ENCODE data around the gene HIVEP1. TPM values are rescaled to one million over a fixed set of nuclear protein-coding genes. Genes with fewer than 3 reads are reported as not detected.

HIVEP1 gene
- total RNA-seq, 4 donors from 2014 or later = 15.2 to 26.9 (median 17.6) TPM

DNA sequence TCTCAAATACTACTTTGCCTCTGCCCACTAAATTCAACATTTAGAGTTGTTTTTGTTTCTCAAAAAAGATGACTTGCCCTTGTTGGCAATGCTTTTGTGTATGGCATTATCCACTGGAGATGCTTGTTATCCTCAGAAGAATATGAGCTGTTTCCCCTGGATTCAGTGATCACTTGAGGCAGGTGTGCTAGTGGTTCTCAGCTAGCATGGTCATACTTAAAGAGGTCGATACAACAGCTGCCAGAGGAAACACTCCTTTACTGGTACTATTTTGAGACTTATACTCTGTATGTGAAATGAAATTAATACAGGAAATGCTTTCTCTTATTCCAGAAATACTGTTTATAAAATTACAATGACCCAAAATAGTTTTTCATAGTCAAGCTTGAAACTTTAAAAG, 122.5 kb downstream of the HIVEP1 start:
- no peaks in the 10 kb centered on the region for H3K27me3 ChIP-seq
- peaks cover 0 to 28% of the 10 kb centered on the region in 2 donors for H3K36me3 ChIP-seq
- TF ChIP-seq EP300 (IDR thresholded peaks at IDR 0.05) (no peak), POLR2A (IDR thresholded peaks at IDR 0.05) (no peak), POLR2AphosphoS5 (IDR thresholded peaks at IDR 0.05) (no peak), CTCF (IDR thresholded peaks at IDR 0.05) (no peak)
- no peaks in the 10 kb centered on the region for H3K9me3 ChIP-seq
- H3K4me1 ChIP-seq = no peaks in the 10 kb centered on the region
- ATAC-seq = no peak
- no peak overlapping the region for H3K27ac ChIP-seq
- 64 to 69% methylated on average over 1 of the region's 1 CpG for WGBS, 2 donors (ENCODE audit: low coverage in 1 of 2)
- H3K4me3 ChIP-seq = no peak overlapping the region

- Histone ChIP-seq H3K9me3 (no peaks in the 10 kb centered on the region), H3K4me1 (no peaks in the 10 kb centered on the region), H3K4me3 (no peak overlapping the region), H3K36me3 (peaks cover 0 to 30% of the 10 kb centered on the region in 2 donors), H3K27ac (no peak overlapping the region), H3K27me3 (no peaks in the 10 kb centered on the region)
- no peak for ATAC-seq
- WGBS, 2 donors (ENCODE audit: low coverage in 1 of 2) = 91 to 100% methylated on average over 2 of the region's 2 CpGs
- TF ChIP-seq POLR2AphosphoS5 (IDR thresholded peaks at IDR 0.05) (no peak), EP300 (IDR thresholded peaks at IDR 0.05) (no peak)
Measured at GRCh38 chr6:12134991-12135390, 122.9 kb downstream of the HIVEP1 start.

GRCh38 chr6:12136905-12137304, 124.8 kb downstream of the HIVEP1 start:
- WGBS, 2 donors (ENCODE audit: low coverage in 1 of 2) = 76 to 78% methylated on average over 4 of the region's 4 CpGs
- Histone ChIP-seq H3K27ac (no peak overlapping the region), H3K27me3 (no peaks in the 10 kb centered on the region), H3K36me3 (peaks cover 0 to 31% of the 10 kb centered on the region in 2 donors), H3K4me3 (no peak overlapping the region), H3K9me3 (no peaks in the 10 kb centered on the region), H3K4me1 (no peaks in the 10 kb centered on the region)
- TF ChIP-seq CTCF (IDR thresholded peaks at IDR 0.05) (no peak), POLR2A (IDR thresholded peaks at IDR 0.05) (no peak), EP300 (IDR thresholded peaks at IDR 0.05) (no peak), POLR2AphosphoS5 (IDR thresholded peaks at IDR 0.05) (no peak)
- ATAC-seq = no peak

DNA sequence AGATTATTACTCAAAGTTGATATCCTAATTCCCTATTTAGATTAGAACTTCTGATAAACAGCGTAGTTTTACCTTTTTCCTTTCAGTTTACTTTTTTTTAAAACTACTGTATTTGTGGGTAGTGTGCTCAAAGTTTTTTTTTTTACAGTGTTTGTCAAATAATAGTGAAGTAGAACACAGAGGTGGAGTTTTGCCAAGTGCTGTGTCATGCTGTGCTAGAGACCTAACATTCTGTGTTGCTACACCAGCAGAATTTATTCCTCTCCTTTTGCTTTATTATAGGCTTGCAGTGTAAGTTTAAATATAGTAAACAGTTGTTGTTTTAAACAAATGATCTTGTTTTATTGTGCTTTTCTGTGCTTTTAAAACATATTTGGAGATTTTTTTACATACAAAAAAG, 125.4 kb downstream of the HIVEP1 start:
- no peak for TF ChIP-seq POLR2AphosphoS5 (IDR thresholded peaks at IDR 0.05)
- no peaks in the 10 kb centered on the region for H3K4me1 ChIP-seq
- no peak overlapping the region for H3K27ac ChIP-seq
- 86 to 100% methylated on average over 1 of the region's 1 CpG for WGBS, 2 donors (ENCODE audit: low coverage in 1 of 2)
- no peaks in the 10 kb centered on the region for H3K9me3 ChIP-seq
- peaks cover 0 to 31% of the 10 kb centered on the region in 2 donors for H3K36me3 ChIP-seq
- peak; percentile 50 for ATAC-seq
- no peaks in the 10 kb centered on the region for H3K27me3 ChIP-seq
- no peak overlapping the region for H3K4me3 ChIP-seq

- H3K27ac ChIP-seq = no peak overlapping the region
- ATAC-seq = no peak
- H3K9me3 ChIP-seq = no peaks in the 10 kb centered on the region
- no peak for TF ChIP-seq POLR2AphosphoS5 (IDR thresholded peaks at IDR 0.05)
- TF ChIP-seq POLR2A (IDR thresholded peaks at IDR 0.05) = no peak
- no peak for TF ChIP-seq EP300 (IDR thresholded peaks at IDR 0.05)
- TF ChIP-seq CTCF (IDR thresholded peaks at IDR 0.05) = no peak
- WGBS, 2 donors (ENCODE audit: low coverage in 1 of 2) = 86 to 100% methylated on average over 1 of the region's 1 CpG
- H3K27me3 ChIP-seq = no peaks in the 10 kb centered on the region
- H3K4me1 ChIP-seq = no peaks in the 10 kb centered on the region
- H3K4me3 ChIP-seq = no peak overlapping the region
- peaks cover 0 to 31% of the 10 kb centered on the region in 2 donors for H3K36me3 ChIP-seq
Measured at GRCh38 chr6:12138381-12138780, 126.3 kb downstream of the HIVEP1 start.

DNA sequence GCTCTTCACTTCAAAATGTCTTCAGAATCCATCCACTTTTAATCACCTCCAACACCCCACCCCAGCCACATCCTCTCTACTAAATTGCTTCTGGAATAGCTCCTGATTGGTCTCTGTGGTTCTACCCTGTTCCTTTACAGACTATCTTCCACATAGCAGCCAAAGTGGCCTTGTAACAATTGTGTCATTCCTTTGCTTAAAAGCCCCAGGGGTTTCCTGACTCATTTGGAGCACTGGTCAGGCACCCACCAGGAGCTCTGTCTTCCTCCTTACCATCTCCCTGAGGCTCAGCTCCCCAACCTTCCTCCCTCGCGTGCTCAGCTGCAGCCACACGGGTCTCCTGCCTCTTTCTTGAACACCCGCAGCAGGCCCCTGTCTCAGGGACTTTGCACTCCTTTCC, 126.8 kb downstream of the HIVEP1 start:
- no peak overlapping the region for H3K4me3 ChIP-seq
- no peak for ATAC-seq
- no peaks in the 10 kb centered on the region for H3K4me1 ChIP-seq
- no peaks in the 10 kb centered on the region for H3K27me3 ChIP-seq
- peaks cover 0 to 31% of the 10 kb centered on the region in 2 donors for H3K36me3 ChIP-seq
- TF ChIP-seq EP300 (IDR thresholded peaks at IDR 0.05) (no peak), CTCF (IDR thresholded peaks at IDR 0.05) (no peak), POLR2A (IDR thresholded peaks at IDR 0.05) (no peak), POLR2AphosphoS5 (IDR thresholded peaks at IDR 0.05) (no peak)
- H3K9me3 ChIP-seq = no peaks in the 10 kb centered on the region
- WGBS, 2 donors (ENCODE audit: low coverage in 1 of 2) = 100% methylated on average over 2 of the region's 4 CpGs; no CpG with 5 or more reads in 1 of the 2 donors
- no peak overlapping the region for H3K27ac ChIP-seq
